Lower lobe of right lung (tissue), 2 donors: ENCODE measurements around the gene RHBDD1. TPM values are rescaled to one million over a fixed set of nuclear protein-coding genes. Genes with fewer than 3 reads are reported as not detected.

Source experiments
- ATAC-seq, 2 donors: fragments of 200-7000 bp; cut with Tn5 transposase; one replicate each; pipeline ENCODE4 v1.9.1; 2020 to 2022; ENCODE audit warnings: mild to moderate bottlenecking in 2 of 2, moderate library complexity in 2 of 2
- DNase-seq: peaks from one replicate; pipeline ENCODE4 v3.0.0-alpha.2; 2020
- H3K27ac ChIP-seq: fragments of 200-600 bp; one replicate; pipeline ENCODE4 v1.8.0; 2022
- H3K27me3 ChIP-seq: fragments of 200-600 bp; one replicate; pipeline ENCODE4 v1.8.0; 2022; ENCODE audit warnings: low read depth
- H3K36me3 ChIP-seq: fragments of 200-600 bp; one replicate; pipeline ENCODE4 v1.8.0; 2022; ENCODE audit warnings: mild to moderate bottlenecking
- H3K4me1 ChIP-seq: fragments of 200-600 bp; one replicate; pipeline ENCODE4 v1.8.0; 2022
- H3K4me3 ChIP-seq: fragments of 200-600 bp; one replicate; pipeline ENCODE4 v1.8.0; 2022; ENCODE audit warnings: mild to moderate bottlenecking
- H3K9me3 ChIP-seq: fragments of 200-600 bp; one replicate; pipeline ENCODE4 v1.8.0; 2022
- CTCF ChIP-seq: fragments of 200-600 bp; IDR thresholded peaks from one replicate; pipeline ENCODE4 v1.8.0; 2022; ENCODE audit warnings: antibody characterized with exemption, mild to moderate bottlenecking
- intact Hi-C: fragments of 100-400 bp; cut with DNase I; formaldehyde crosslinking; loops from one replicate; pipeline ENCODE4 v1.11.0; 2022
- total RNA-seq: library from RNA; stranded (reverse); fragmentation: NEBNext Ultra II Directional; extraction: Animal tissue kit (Norgen Biotek cat#: 25700); gene quantifications from one replicate; pipeline ENCODE4 v1.2.1, GENCODE V29; 2021
- donor health status: DM: no; HTN: yes; CAD: no; lungs with severe emphysema.

The RHBDD1 gene
- total RNA-seq, 1 donor from 2014 or later, result 42.2 TPM

- Histone ChIP-seq H3K4me1 (no peaks in the 10 kb centered on the region), H3K27me3 (no peaks in the 10 kb centered on the region), H3K4me3 (no peak overlapping the region), H3K9me3 (no peaks in the 10 kb centered on the region), H3K36me3 (no peaks in the 10 kb centered on the region), H3K27ac (no peak overlapping the region)
- no peak for ATAC-seq
- intact Hi-C loops, result no loop called here
- no peak for TF ChIP-seq CTCF
- no peak for DNase-seq
These were observed 98.8 kb downstream of the RHBDD1 start for GRCh38 chr2:226934546-226935201.

- intact Hi-C loops, result no loop called here
These were observed 108.2 kb downstream of the RHBDD1 start for GRCh38 chr2:226943862-226944620.

GRCh38 chr2:226953206-226953605, 117.4 kb downstream of the RHBDD1 start:
- no peak overlapping the region for H3K4me3 ChIP-seq
- no peak for ATAC-seq
- no peak for TF ChIP-seq CTCF
- H3K9me3 ChIP-seq, result no peaks in the 10 kb centered on the region
- no peaks in the 10 kb centered on the region for H3K36me3 ChIP-seq
- H3K27ac ChIP-seq, result no peak overlapping the region
- no peaks in the 10 kb centered on the region for H3K27me3 ChIP-seq
- intact Hi-C loops, result no loop called here
- no peaks in the 10 kb centered on the region for H3K4me1 ChIP-seq
- DNase-seq, result no peak

More at GRCh38 chr2:226943862-226944620, 108.2 kb downstream of the RHBDD1 start:
- Histone ChIP-seq H3K27ac (no peak overlapping the region), H3K4me3 (no peak overlapping the region), H3K4me1 (no peaks in the 10 kb centered on the region), H3K27me3 (no peaks in the 10 kb centered on the region), H3K36me3 (no peaks in the 10 kb centered on the region), H3K9me3 (peaks cover 9% of the 10 kb centered on the region)
- ATAC-seq, result no peak
- DNase-seq, result no peak
- no peak for TF ChIP-seq CTCF

- H3K4me3 ChIP-seq, result no peak overlapping the region
- TF ChIP-seq CTCF, result no peak
- intact Hi-C loops, result no loop called here
- H3K4me1 ChIP-seq, result no peaks in the 10 kb centered on the region
- H3K27me3 ChIP-seq, result no peaks in the 10 kb centered on the region
- no peaks in the 10 kb centered on the region for H3K36me3 ChIP-seq
- ATAC-seq (no peak), DNase-seq (no peak)
- H3K9me3 ChIP-seq, result no peaks in the 10 kb centered on the region
- no peak overlapping the region for H3K27ac ChIP-seq
These were observed 118.0 kb downstream of the RHBDD1 start for GRCh38 chr2:226953826-226954225.

- no peak for TF ChIP-seq CTCF
- Histone ChIP-seq H3K4me1 (no peaks in the 10 kb centered on the region), H3K4me3 (no peak overlapping the region), H3K27ac (no peak overlapping the region), H3K9me3 (no peaks in the 10 kb centered on the region), H3K36me3 (no peaks in the 10 kb centered on the region), H3K27me3 (no peaks in the 10 kb centered on the region)
- intact Hi-C loops, result no loop called here
- DNase-seq (no peak), ATAC-seq (no peak)
These were observed 120.8 kb downstream of the RHBDD1 start for GRCh38 chr2:226956659-226957058.
